Caco-2 (cell line): ENCODE results near the gene NEGR1. TPM values are rescaled to one million over a fixed set of nuclear protein-coding genes. Genes with fewer than 3 reads are reported as not detected.

Source experiments
- BruUV-seq: library from RNA; stranded (reverse); fragments of 400-500 nt; replicated peaks from 2 replicates; lab custom pipeline; 2021; lab: Mats Ljungman, UMichigan
- CTCF ChIA-PET: fragments of 300-600 bp; sonication (Branson Sonifier 250); formaldehyde crosslinking; loops from one replicate; lab custom pipeline; 2022; ENCODE audit warnings: antibody characterized with exemption; lab: Charles Lee
- POLR2A ChIA-PET: fragments of 300-600 bp; sonication (Branson Sonifier 250); formaldehyde crosslinking; loops from one replicate; lab custom pipeline; 2022; ENCODE audit warnings: antibody characterized with exemption; lab: Charles Lee
- DNase-seq, 2 experiments: peaks; one replicate each; pipeline versions ENCODE4 v3.0.0 to v3.0.0-alpha.2; 2020 to 2022
- H3K27me3 ChIP-seq: replicated peaks from 2 replicates; pipeline ENCODE4 v1.6.0; 2011; ENCODE audit warnings: low read length; ENCODE audit not compliant: control insufficient read depth, insufficient read depth
- H3K36me3 ChIP-seq: 2 replicates; pipeline ENCODE4 v1.5.1; 2011; ENCODE audit warnings: low read length; ENCODE audit not compliant: control insufficient read depth, insufficient read depth
- H3K4me1 ChIP-seq: fragments of 250-450 bp; sonication (Bioruptor Pico); 2 replicates; pipeline ENCODE4 v1.5.1; 2020; ENCODE audit warnings: mild to moderate bottlenecking
- H3K4me3 ChIP-seq: 2 replicates; pipeline ENCODE4 v1.5.1; 2011; ENCODE audit warnings: low read depth, mild to moderate bottlenecking, control low read depth, low read length
- H3K9me3 ChIP-seq: fragments of 250-450 bp; sonication (Bioruptor Pico); 2 replicates; pipeline ENCODE4 v1.5.1; 2020; ENCODE audit warnings: mild to moderate bottlenecking, moderate library complexity
- H3K27ac Mint-ChIP-seq: one replicate; pipeline ENCODE4 v1.8.0; 2022; ENCODE audit warnings: mixed read lengths; ENCODE audit not compliant: unreplicated experiment
- H3K27me3 Mint-ChIP-seq: one replicate; pipeline ENCODE4 v1.8.0; 2022; ENCODE audit warnings: mixed read lengths; ENCODE audit not compliant: insufficient read depth, unreplicated experiment
- H3K36me3 Mint-ChIP-seq: one replicate; pipeline ENCODE4 v1.8.0; 2022; ENCODE audit warnings: mild to moderate bottlenecking, mixed read lengths; ENCODE audit not compliant: insufficient read depth, unreplicated experiment
- H3K4me1 Mint-ChIP-seq: one replicate; pipeline ENCODE4 v1.8.0; 2022; ENCODE audit warnings: low read depth, mixed read lengths; ENCODE audit not compliant: unreplicated experiment
- H3K4me3 Mint-ChIP-seq: one replicate; pipeline ENCODE4 v1.8.0; 2022; ENCODE audit warnings: mild to moderate bottlenecking, moderate library complexity, mixed read lengths; ENCODE audit not compliant: unreplicated experiment
- H3K9me3 Mint-ChIP-seq: one replicate; pipeline ENCODE4 v1.8.0; 2022; ENCODE audit warnings: mixed read lengths; ENCODE audit not compliant: unreplicated experiment
- CTCF ChIP-seq, 2 experiments: fragments of 200-600 bp in 1 of 2; IDR thresholded peaks; 1 replicate in 1 of 2; 2 replicates in 1 of 2; pipeline versions ENCODE4 v1.5.1 to v1.8.0; 2011 to 2022; ENCODE audit warnings: antibody characterized with exemption in 1 of 2, control low read depth in 1 of 2, inconsistent platforms in 1 of 2, low read depth in 1 of 2, low read length in 1 of 2, mild to moderate bottlenecking in 1 of 2, moderate library complexity in 1 of 2; ENCODE audit not compliant: insufficient read depth in 1 of 2, severe bottlenecking in 1 of 2, unreplicated experiment in 1 of 2
- intact Hi-C: fragments of 100-400 bp; cut with micrococcal nuclease; formaldehyde crosslinking; loops from one replicate; pipeline ENCODE4 v1.10.0; 2022; ENCODE audit not compliant: unreplicated experiment
- total RNA-seq: library from RNA; stranded (reverse); gene quantifications from 2 replicates; pipeline ENCODE4 v1.2.3, GENCODE V29; 2022

Gene NEGR1
- total RNA-seq, 1 experiment from 2014 or later, result not detected

GRCh38 chr1:71920556-71920955, 361.8 kb downstream of the NEGR1 start:
- no peak overlapping the region for H3K4me3 Mint-ChIP-seq
- no peak overlapping the region for H3K27ac Mint-ChIP-seq
- no peaks in the 10 kb centered on the region for H3K4me1 ChIP-seq
- no peaks in the 10 kb centered on the region for H3K4me1 Mint-ChIP-seq
- POLR2A ChIA-PET, result no interaction called here
- H3K36me3 Mint-ChIP-seq, result no peaks in the 10 kb centered on the region
- CTCF ChIA-PET, result no interaction called here
- TF ChIP-seq CTCF (IDR thresholded peaks at IDR 0.05; ENCODE audit: insufficient read depth in 1 of 2, low read depth in 1 of 2, low read length in 1 of 2, severe bottlenecking in 1 of 2, unreplicated experiment in 1 of 2), result no peak
- no peak for DNase-seq
- no peaks in the 10 kb centered on the region for H3K9me3 ChIP-seq
- BruUV-seq, result no TSS peak
- no peaks in the 10 kb centered on the region for H3K27me3 ChIP-seq
- no peaks in the 10 kb centered on the region for H3K27me3 Mint-ChIP-seq
- intact Hi-C loops, result no loop called here
- H3K9me3 Mint-ChIP-seq, result no peaks in the 10 kb centered on the region
- H3K36me3 ChIP-seq, result no peaks in the 10 kb centered on the region
- no peak overlapping the region for H3K4me3 ChIP-seq

- DNase-seq, result no peak
- H3K36me3 Mint-ChIP-seq, result no peaks in the 10 kb centered on the region
- H3K27me3 Mint-ChIP-seq, result no peaks in the 10 kb centered on the region
- H3K4me1 Mint-ChIP-seq, result no peaks in the 10 kb centered on the region
- no peaks in the 10 kb centered on the region for H3K27me3 ChIP-seq
- H3K9me3 Mint-ChIP-seq, result no peaks in the 10 kb centered on the region
- H3K9me3 ChIP-seq, result no peaks in the 10 kb centered on the region
- H3K27ac Mint-ChIP-seq, result no peak overlapping the region
- no peak for TF ChIP-seq CTCF (IDR thresholded peaks at IDR 0.05; ENCODE audit: insufficient read depth in 1 of 2, low read depth in 1 of 2, low read length in 1 of 2, severe bottlenecking in 1 of 2, unreplicated experiment in 1 of 2)
- H3K4me1 ChIP-seq, result no peaks in the 10 kb centered on the region
- intact Hi-C loops, result loop anchor here (2.0 kb wide), 1 partner anchor 71 kb away; no protein-coding TSS in a partner anchor
- ChIA-PET POLR2A (no interaction called here), CTCF (no interaction called here)
- no peak overlapping the region for H3K4me3 Mint-ChIP-seq
- no TSS peak for BruUV-seq
- no peaks in the 10 kb centered on the region for H3K36me3 ChIP-seq
- no peak overlapping the region for H3K4me3 ChIP-seq
Measured at GRCh38 chr1:71919811-71920509, 362.4 kb downstream of the NEGR1 start.

GRCh38 chr1:71918630-71919029, 363.7 kb downstream of the NEGR1 start:
- intact Hi-C loops, result loop anchor here (2.0 kb wide), 1 partner anchor 70 kb away; no protein-coding TSS in a partner anchor

More at GRCh38 chr1:71918630-71919029, 363.7 kb downstream of the NEGR1 start:
- Histone ChIP-seq H3K36me3 (no peaks in the 10 kb centered on the region), H3K27me3 (no peaks in the 10 kb centered on the region), H3K4me1 (no peaks in the 10 kb centered on the region), H3K4me3 (no peak overlapping the region), H3K9me3 (no peaks in the 10 kb centered on the region)
- Mint-ChIP-seq H3K4me1 (no peaks in the 10 kb centered on the region), H3K27me3 (no peaks in the 10 kb centered on the region), H3K9me3 (no peaks in the 10 kb centered on the region), H3K36me3 (no peaks in the 10 kb centered on the region), H3K27ac (no peak overlapping the region), H3K4me3 (no peak overlapping the region)
- ChIA-PET CTCF (no interaction called here), POLR2A (no interaction called here)
- BruUV-seq, result no TSS peak
- no peak for TF ChIP-seq CTCF (IDR thresholded peaks at IDR 0.05; ENCODE audit: insufficient read depth in 1 of 2, low read depth in 1 of 2, low read length in 1 of 2, severe bottlenecking in 1 of 2, unreplicated experiment in 1 of 2)
- DNase-seq, result no peak
